NCI-H2107 treated with DMSO at 0.1 percent for 48 hours (cell line): Measurements from ENCODE around the gene MEGF6.

Experiments used
- DNase-seq: peaks from one replicate; lab custom pipeline; 2025; ENCODE audit not compliant: unreplicated experiment; lab: John Stamatoyannopoulos, UW

The MEGF6 gene

GRCh38 chr1:3522564-3523265 lies 88.6 kb downstream of the MEGF6 start:
- DNase-seq = no peak

GRCh38 chr1:3522112-3522511 lies 89.2 kb downstream of the MEGF6 start:
- no peak for DNase-seq

- DNase-seq = no peak
Measured at GRCh38 chr1:3521426-3521825, 89.9 kb downstream of the MEGF6 start.

GRCh38 chr1:3520419-3521378 lies 90.6 kb downstream of the MEGF6 start:
- no peak for DNase-seq

- DNase-seq = no peak
Measured at GRCh38 chr1:3519301-3519885, 91.9 kb downstream of the MEGF6 start.

GRCh38 chr1:3518756-3519155 lies 92.6 kb downstream of the MEGF6 start:
- DNase-seq = no peak

- DNase-seq = no peak
Measured at GRCh38 chr1:3518256-3518655, 93.1 kb downstream of the MEGF6 start.

GRCh38 chr1:3516911-3517675 lies 94.2 kb downstream of the MEGF6 start:
- no peak for DNase-seq

GRCh38 chr1:3516481-3516869 lies 94.8 kb downstream of the MEGF6 start:
- no peak for DNase-seq

GRCh38 chr1:3515774-3516480 lies 95.4 kb downstream of the MEGF6 start:
- DNase-seq = no peak

GRCh38 chr1:3515272-3515671 lies 96.0 kb downstream of the MEGF6 start:
- no peak for DNase-seq

GRCh38 chr1:3514404-3514803 lies 96.9 kb downstream of the MEGF6 start:
- no peak for DNase-seq

- no peak for DNase-seq
Measured at GRCh38 chr1:3511856-3512255, 99.5 kb downstream of the MEGF6 start.

- no peak for DNase-seq
Measured at GRCh38 chr1:3511306-3511705, 100.0 kb downstream of the MEGF6 start.

- no peak for DNase-seq
Measured at GRCh38 chr1:3510956-3511250, 100.4 kb downstream of the MEGF6 start.

- no peak for DNase-seq
Measured at GRCh38 chr1:3510136-3510955, 101.0 kb downstream of the MEGF6 start.

GRCh38 chr1:3509721-3510120 lies 101.6 kb downstream of the MEGF6 start:
- DNase-seq = no peak

GRCh38 chr1:3508757-3509415 lies 102.4 kb downstream of the MEGF6 start:
- no peak for DNase-seq

- DNase-seq = no peak
Measured at GRCh38 chr1:3507636-3508275, 103.6 kb downstream of the MEGF6 start.
